GM21447 (cell line): ENCODE data around the gene GPR107.

Experiments used
- ATAC-seq: cut with Tn5 transposase; IDR thresholded peaks from one replicate; pipeline ENCODE4 v1.9.1; 2021; ENCODE audit not compliant: unreplicated experiment

The GPR107 gene

DNA sequence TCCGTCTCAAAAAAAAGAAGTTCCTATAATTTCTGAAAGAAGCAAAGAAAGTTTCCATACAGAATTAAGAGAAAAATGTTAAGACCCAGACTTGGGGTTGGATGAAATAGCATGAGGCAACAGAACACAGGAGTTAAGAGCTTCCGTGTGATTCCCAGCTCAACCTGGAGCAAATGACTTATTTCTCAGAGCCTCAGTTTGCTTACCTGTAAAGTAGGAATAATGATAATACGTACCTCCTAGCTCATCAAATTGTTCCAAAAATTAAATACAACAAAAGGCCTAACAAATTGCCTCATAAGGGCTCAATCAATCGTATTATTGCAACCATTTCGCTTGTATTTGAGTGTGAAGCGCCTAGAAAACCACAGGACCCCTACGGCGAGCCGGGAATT, 600 bp upstream of the GPR107 start:
- peak; percentile 2 for ATAC-seq

DNA sequence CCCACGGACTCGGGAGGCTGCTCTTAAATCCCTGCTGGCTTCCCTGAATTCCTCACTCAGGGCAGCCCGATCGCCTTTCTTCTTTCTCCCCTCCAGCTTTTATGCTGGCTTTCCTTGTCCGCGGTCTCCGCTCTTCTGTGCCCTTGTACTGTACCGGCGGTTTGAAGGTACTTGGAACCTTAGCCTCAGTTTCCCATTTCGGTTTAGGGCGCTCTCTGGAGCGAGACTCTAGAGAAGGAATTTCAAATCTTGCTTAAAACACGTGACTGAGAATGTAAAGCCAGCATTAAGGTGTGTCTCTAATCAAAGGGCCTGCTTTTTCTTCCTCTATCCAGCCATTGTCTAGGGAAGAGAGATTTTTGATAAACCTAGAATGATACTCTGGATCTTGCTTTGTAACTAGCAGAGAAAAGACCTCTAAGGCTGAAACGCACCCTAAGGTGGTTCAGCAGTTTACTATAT, 650 bp downstream of the GPR107 start:
- ATAC-seq = no peak

DNA sequence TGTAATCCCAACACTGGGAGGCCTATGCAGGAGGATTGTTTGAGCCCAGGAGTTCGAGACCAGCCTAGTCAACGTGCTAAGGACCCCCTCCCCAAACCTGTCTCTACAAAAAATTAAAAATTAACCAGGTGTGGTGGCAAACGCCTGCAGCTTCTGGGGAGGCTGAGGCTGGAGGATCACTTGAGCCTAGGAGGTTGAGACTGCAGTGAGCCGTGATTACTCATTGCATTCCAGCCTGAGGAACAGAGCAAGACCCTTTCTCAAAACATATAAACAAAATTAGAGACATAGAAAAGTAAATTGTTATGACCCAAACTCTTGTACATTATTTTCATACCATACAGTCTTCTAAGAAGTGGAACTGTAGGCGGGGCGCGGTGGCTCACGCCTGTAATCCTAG, 1.1 kb downstream of the GPR107 start:
- ATAC-seq = no peak

DNA sequence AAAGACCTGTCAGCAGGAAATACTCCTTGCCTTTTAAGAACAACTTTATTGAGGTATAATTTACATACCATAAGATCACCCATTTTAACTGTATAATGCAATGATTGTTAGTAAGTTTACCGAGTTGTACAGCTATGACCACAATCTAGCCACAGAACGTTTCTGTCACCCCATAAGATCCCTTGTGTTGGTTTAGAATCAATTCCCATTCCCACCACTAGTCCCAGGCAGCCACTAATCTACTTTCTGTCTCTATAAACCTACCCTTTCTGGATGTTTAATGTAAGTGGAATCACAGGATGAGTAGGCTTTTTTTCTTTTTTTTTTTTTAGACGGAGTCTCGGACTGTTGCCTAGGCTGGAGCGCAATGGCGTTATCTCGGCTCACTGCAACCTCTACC, 4.4 kb downstream of the GPR107 start:
- no peak for ATAC-seq

DNA sequence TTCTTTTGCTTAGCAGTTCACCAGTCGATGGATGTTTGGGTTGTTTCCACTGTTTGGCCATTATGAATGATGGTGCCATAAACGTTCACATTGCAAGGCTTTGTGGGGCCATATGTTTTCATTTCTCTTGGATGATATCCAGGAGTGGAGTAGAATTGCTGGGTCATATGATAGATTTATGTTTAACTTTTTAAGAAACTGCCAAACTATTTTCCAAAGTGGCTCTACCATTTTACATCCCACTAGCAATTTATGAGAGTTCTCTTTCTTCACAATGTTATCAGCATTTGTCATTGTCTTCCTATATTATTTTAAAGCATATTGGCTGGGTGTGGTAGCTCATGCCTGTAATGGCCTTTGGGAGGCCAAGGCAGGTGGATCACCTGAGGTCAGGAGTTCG, 5.2 kb downstream of the GPR107 start:
- ATAC-seq = no peak

DNA sequence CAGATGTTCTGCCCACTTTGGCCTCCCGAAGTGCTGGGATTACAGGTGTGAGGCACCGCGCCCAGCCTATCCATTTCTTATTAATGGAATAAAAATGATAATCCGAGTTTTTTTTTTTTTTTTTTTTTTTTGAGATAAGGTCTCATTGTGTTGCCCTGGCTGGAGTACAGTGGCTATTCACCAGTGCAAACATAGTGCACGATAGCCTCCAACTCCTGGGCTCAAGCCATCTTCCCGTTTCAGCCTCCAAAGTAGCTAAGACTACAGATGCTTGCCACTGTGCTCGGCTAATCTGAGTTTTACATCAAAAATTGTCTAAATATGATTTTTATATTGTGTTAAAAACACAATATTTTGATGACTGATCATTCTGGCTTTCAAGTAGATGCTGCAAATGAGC, 6.6 kb downstream of the GPR107 start:
- no peak for ATAC-seq

DNA sequence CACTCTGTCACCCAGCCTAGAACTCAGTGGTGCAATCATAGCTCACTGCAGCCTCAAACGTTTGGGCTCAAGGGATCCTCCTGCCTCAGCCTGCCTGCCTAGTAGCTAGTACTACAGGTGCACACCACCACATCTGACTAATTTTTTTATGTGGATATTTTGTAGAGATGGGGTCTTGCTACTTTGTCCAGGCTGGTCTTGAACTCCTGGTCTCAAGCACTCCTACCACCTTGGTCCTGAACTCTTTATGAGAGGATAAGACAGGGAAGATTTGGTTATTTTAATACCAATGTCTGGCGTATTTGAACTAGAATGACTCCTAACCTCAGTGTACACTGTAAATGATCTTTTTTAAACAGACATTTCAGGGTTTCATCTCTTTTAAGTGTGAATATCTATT, 9.0 kb downstream of the GPR107 start:
- no peak for ATAC-seq

DNA sequence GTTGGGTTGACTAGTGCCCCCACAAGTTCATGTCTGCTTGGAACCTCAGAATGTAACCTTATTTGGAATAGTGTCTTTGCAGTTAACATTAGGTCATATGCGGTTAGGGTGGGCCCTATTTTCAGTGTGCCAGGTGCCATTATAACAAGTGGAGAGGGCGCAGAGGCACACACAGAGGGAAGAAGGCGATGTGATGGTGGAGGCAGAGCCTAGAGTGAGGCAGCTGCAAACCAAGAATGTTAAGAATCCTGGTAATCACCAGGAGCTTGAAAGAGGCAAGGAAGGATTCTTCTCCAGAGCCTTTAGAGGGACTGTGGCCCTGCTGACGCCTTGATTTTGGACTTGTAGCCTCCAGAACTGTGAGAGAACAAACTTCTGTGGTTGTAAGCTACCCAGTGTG, 10.9 kb downstream of the GPR107 start:
- no peak for ATAC-seq

DNA sequence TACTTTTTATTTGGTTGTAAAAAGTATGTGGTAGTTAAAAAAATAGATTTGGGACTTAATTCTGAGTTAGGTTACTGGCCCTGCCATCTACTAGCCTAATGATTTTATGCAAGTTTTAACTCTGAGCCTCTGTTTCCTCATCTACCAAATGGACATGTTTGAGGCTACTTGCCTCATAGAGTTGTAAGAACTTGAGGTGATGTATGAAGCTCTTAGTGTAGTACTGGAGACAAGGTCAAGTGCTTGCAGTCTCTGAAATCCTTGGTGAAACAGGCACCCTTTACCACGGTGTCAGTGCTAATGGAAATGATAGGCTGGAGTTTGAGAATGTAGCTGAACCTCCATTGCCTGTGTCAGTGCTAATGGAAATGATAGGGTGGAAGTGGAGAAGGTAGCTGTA, 15.3 kb downstream of the GPR107 start:
- ATAC-seq = no peak

DNA sequence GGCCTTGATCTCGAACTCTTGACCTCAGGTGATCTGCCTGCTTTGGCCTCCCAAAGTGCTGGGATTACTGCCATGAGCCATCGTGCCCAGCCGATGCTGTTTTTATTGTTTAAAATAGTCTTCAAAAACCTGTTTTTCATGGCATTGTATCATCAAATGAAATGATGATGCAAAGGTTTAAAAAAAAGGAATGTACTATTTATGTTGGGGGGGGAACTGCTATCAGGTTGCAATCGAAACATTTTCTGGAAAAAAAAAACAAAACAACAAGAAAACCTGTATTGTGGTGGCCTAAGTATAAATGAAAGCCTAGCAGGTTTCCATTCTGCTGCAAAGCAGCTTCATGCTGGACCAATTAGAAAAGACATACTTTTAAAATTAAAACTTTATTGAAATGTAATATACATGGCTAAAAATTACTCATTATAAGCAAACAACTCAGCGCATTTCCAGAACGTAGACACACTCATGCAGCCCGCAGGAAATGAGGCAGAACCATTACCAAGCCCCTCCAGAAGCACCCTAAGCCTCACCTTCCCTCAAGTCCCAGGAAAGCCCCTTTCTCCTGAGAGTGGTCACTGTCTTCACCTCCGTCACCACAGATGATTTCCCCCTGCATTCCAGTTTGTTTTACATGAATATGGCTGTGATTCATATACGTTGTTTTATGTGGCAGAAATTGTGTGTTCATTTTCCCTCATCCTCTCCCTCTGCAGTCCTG, 19.0 kb downstream of the GPR107 start:
- no peak for ATAC-seq

DNA sequence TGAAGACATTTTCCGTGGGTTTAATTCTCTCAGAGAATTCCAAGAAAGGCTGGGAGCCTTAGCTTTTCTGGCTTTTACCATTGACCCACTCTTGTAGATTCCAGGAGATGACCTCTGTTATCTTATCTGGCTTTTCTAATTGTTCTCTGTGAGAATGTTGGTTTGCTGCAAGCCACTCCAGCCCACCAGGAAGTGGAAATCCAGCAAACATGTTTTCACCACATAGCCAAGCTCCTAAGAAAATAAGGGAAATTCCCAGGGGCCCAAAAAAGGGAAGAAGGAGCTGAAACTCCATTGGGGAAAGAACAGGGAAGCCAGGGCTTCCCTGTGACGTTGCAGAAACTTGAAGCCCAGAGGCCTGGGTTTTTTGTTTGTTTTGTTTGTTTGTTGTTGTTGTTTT, 19.7 kb downstream of the GPR107 start:
- ATAC-seq = no peak

DNA sequence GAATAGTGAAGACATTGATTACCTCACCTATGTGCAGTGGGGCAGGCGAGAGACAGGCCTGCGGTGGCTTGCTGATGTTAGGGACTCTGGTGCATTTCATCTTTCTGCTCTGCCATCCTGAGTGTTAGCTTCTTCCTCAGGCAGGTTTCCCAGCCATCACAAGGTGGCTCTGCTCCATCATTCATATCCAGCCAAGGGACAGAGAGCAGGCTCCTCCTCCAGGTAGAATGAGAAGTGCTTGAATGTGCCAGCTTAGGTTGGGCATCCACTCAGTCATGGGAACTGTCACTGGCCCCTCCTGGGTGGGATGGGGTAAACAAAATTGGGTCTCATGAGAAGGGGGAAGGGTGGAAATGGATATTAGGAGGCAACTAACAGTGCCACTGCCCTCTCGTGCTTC, 24.8 kb downstream of the GPR107 start:
- ATAC-seq = no peak

DNA sequence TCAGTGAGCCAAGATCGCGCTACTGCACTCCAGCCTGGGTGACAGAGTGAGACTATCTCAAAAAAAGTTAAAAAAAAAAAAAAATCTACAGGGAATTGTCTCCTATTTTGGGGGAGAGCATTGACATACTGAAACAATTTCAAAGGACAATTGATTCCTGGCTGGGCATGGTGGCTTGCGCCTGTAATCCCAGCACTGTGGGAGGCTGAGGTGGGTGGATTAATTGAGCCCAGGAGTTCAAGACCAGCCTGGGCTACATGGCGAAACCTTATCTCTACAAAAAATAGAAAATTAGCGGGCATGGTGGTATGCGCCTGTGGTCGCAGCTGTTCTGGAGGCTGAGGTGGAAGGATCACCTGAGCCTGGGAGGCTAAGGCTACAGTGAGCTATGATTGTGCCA, 30.6 kb downstream of the GPR107 start:
- ATAC-seq = no peak

DNA sequence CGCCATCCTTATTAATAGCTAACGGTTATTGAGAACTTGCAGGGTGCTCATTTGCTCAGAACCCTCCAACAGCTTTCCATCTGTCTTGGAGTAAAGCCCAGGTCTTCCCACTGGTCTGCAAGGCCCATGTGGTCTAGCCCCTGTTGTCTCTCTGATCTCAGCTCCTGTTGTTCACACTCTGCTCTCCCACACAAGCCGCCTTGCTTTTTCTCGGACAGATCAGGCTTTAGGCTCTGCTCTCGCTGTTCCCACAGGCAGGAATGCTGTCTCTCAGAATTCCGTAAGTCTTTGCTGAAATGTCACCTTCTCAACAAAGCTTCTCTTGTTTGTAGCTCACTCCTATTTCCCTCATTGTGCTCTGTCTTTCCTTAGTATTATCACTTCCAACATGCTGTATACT, 34.3 kb downstream of the GPR107 start:
- ATAC-seq = no peak

DNA sequence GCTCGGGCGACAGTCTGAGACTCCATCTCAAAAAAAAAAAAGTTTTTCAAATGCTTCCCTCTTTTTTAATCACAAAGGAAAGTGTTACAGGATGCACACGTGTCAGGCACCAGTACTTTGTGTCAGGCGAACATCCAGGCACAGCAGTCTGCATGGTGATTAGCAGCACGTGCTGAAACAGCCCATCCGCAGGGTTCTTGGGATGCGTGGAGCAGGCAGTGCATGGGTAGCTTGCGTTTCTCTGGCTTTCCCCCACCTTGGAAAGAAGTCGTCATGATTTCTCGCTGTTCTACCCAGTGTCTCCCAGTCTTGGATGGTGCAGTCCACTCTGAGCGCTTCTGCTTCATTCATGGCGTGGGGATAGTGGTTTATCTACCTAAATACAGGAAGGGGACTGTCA, 35.4 kb downstream of the GPR107 start:
- ATAC-seq = no peak

DNA sequence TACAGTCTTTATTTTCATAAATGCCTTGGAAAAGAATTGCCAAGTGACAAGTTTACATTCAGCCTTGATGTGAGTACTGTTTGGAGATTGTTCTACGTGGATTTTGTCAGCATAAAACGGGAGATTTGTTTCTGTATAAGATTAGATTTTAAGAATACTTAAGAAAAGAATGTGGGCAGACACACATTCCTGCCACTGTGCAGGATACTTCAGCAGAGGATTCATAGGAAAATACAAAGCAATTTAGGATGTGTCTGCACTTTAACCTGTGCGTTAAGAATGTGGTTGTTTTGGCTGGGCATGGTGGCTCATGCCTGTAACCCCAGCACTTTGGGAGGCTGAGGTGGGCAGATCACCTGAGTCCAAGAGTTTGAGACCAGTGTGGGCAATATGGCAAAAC, 37.2 kb downstream of the GPR107 start:
- ATAC-seq = no peak

DNA sequence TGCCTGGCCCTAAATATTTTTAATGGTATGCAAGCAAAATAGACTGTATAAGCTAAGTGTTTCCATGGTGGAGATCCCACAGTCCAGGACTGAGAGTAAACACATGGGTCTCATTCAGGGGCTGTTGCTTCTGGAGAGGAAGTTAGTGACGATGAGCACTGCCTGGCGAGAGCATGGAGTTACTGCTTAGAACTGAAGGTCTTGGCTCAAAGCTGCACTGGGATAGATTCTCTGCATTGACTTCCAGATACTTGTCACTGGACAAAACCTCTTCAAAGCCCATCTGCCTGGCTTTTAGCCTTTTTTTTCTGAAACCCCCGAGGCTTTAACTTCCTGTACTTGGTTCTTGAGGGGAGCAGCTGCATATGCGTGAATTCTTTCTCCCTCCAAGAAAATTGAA, 39.2 kb downstream of the GPR107 start:
- ATAC-seq = no peak

DNA sequence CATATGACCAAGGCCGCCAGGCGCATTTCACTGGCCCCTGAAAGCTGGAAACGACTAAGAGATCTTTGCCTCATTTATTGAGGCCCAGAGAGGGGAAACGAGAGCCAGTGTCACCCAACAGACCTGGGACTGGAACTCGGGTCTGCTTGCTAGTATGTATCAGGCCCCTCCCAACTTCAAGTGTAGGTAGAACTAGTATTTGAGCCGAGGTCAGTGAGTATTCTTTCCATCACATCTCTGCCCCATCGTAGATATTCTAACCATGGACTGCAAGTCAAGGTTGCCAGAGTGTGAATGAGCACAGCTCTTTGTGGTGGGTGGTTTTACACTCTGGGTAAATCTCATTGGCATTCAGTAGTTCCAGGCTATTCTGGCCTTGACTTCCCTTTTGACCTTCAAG, 42.2 kb downstream of the GPR107 start:
- ATAC-seq = no peak

DNA sequence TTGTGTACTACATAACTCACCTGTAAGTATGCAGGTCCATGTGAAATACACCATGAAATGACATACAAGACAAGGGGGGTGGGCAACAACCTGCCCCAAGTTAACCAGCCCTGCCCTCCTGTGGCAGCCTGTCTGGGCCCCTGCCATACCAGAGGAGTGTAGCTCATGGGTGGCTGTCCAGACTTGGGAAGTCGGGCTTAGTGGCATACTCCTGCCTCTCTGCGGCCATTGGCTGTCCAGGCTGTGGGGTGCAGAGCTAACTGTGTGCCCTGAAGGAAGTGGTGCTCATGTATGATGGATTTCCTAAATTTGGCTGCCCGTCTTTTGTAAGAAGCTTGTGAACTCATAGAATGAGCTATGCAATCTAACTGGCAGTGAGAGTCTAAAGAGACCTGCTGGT, 47.0 kb downstream of the GPR107 start:
- no peak for ATAC-seq

DNA sequence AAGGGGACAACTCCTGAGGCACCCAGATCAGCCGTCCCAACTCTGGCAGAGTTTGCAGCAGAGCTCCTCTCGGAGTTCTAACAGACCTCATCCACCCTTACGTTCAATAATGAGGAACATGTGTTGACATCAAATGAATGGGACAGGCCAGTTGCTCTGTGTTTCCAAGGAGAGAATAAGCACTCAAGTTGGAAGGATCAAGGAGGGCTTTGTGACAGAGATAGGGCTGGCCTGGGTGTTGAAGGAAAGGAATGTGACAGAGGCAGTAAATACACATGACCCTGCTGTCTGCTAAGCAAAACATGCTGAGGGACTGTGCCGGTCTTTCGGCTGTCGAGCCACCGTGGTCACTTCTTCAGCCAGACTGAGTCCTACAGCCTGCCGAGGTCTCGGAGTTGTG, 48.2 kb downstream of the GPR107 start:
- no peak for ATAC-seq

DNA sequence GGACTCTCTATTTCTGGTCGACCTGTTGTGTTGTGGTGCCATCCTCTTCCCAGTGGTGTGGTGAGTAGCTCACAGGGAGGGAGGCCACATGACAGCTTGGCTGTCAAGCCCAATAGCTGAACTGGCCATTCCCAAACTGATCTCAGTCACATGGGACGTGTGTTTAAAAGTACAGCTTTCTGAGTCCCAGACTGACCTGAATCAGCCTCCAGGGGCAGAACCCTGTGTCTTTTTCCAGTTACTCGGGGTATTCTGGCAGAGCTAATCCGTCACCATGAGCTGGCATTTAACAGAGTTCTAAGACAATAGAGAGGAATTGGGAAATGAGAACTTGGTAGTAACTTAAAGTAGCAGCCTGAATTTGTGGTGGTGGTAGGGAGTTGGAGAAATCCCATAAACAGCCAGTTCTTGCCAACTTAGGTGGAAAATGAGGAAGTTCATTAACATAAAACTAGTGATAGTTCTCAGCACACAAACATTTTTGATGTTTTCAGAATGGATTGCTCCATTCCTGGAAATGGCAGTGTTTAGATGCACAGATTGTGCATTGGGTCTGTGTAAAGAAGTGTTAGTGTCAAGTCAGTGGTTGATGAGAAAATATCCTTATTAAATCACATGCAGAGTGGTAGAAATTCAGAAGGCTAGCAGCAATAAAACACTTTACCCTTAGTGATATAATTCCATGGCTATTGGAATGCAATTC, 50.9 kb downstream of the GPR107 start:
- ATAC-seq = no peak

DNA sequence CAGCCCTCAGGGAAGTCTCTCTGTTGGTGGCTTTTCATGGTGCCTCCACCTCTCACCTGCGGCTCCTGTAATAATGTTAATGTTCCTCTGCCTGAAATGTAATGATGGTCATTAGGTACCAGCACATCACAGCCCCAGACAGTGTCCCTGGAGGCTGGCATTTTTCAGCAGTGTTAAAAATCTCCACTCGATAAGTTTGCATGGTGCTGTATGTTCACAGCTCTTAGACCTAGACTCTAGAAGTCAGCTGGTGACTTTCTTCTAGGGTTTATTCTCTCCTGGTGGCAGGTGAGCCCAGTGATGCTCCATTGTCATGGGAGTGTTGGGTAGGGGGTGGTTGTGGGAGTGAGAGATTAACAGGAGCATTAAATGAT, 53.1 kb downstream of the GPR107 start:
- no peak for ATAC-seq
